Stimulated activated CD4-positive, alpha-beta T cell treated with anti-CD3 and anti-CD28 coated beads, Interleukin-4, amount 100 ng/mL, for 4 hours (primary cell): ENCODE data around the gene C16orf87.
A peak's percentile ranks its signal among the peaks of the same experiment; 100 is the strongest.

Experiments
- DNase-seq, 2 experiments: peaks; one replicate each; pipeline ENCODE4 v3.0.0-alpha.2; 2020

C16orf87 gene

DNA sequence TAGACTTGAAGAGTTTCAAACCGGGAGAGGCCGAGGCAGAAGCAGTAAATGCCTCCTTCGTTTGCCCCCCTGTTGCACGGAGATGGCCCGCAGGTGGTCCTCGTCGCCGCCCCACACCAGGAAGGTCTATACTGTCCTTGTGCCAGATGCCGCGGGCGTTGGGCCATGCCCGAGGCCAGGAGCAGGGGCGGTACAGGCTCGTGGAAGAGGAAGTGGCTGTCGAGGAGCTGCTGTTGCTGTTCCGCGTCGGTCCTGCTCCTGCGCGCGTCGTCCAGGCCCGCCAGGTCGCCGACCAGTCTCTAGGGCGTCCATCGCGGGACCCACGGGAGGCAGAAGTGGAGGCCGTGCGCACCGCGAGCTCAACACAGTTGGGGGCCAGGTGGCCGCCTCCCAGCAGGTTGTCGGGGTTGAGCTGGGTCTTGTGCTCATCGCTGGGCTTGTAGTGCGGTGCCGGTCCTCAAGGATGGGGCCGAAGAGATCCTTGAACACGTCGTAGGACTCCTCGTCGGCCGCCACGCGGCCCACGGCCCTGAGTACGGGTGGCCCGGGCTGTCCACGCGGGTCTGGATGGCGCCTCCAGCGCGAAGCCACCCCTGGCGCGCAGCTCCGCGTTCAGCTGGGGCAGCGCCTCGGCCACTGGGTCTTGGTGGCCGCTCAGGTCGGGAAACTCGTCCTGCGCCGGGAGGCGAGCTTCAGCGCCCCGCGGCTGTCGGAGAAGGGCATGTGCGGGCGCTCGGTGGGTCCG, 13.1 kb upstream of the C16orf87 start:
- DNase-seq = no peak

DNA sequence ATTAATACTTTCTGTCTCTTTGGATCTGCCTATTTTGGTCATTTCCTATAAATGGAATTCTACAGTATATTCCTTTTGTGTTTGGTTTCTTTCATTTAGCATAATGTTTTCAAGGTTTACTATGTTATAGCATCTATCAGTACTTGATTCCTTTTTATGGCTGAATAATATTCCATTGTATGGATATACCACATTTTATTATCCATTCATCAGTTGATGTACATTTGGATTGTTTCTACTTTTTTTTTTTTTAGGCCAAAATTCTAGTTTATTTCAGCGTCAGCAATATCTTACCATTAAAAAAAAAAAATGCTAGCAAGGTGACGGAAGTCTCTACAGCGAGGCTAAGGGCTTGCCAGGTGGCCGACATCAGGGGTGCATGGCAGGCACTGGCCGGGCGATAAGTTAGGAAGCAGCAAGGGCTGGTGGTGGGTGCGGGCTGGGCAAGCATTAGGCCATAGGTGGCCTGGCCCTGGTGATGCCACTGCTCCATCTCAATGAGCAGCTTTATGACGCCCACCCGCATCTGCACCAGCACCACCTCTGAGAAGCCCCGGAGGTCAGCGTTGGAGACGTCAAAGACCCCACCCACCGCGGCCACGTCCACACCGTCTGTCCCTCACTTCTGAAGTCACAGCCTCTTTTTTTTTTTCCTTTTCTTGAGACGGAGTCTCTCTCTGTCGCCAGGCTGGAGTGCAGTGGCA, 11.4 kb upstream of the C16orf87 start:
- DNase-seq = no peak

DNA sequence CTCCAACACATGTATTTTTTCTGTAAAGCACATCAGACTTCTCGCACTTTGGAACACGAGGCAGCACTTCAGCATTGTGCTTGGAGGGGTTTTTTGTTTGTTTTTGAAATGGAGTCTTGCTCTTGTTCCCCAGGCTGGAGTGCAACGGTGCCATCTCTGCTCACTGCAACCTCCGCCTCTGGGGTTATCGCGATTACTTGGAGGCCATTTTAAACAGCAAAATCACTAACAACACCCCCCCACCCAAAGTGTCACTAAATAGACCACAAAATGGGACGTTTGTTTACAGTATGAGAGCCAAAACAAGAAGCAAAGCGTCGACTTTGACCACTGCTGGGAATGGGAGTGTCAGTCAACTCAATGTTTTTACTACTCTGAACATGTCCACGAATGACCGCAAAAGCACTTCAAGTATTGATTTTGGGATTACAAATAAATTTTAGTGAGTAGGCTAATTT, 9.0 kb upstream of the C16orf87 start:
- DNase-seq = no peak

DNA sequence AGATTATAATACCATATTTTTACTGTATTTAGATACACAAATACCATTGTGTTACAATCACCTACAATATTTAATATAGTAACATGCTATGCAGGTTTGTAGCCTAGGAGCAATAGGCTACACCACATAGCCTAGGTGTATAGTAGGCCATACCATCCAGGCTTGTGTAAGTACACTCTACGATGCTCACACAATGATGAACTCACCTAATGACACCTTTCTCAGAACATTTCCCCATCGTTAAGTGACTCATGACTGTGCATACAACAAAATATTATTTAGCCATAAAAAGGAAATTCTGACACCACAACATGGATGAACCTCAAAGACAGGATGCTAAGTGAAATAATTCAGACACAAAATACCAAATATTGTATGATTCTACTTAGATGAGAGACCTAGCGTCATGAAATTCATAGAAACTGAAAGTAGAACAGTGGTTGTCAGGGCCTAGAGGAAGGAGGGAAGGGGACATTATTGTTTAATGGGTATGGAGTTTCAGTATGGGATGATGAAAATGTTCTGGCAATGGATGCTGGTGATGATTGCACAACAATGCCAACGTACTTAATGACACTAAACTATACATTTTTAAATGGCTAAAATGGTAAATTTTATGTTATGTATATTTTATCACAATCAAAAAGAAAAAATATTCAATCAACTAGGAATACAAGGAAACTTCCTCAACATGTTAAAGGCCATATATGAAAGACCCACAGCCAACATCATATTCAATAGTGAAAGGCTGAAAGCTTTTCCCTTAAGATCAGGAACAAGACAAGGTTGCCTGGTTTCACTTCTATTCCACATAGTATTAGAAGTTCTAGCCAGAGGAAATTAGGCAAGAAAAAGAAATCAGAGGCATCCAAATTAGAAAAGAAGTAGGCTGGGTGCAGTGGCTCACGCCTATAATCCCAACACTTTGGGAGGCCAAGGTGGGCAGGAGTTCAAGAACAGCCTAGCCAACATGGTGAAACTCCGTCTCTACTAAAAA, 5.9 kb upstream of the C16orf87 start:
- DNase-seq = no peak

DNA sequence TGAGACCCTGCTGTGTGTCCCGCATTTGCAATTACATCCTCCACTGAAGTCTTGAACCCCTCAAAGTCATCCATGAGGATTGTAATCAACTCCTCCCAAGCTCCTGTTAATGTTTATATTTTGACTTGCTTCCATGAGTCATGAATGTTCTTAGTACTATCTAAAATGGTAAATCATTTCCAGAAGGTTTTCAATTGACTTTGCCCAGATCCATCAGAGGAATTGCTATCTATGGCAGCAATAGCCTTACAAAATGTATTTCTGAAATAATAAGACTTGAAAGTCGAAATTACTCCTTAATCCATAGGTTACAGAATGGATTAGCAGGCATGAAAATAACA, 2.5 kb upstream of the C16orf87 start:
- no peak for DNase-seq

DNA sequence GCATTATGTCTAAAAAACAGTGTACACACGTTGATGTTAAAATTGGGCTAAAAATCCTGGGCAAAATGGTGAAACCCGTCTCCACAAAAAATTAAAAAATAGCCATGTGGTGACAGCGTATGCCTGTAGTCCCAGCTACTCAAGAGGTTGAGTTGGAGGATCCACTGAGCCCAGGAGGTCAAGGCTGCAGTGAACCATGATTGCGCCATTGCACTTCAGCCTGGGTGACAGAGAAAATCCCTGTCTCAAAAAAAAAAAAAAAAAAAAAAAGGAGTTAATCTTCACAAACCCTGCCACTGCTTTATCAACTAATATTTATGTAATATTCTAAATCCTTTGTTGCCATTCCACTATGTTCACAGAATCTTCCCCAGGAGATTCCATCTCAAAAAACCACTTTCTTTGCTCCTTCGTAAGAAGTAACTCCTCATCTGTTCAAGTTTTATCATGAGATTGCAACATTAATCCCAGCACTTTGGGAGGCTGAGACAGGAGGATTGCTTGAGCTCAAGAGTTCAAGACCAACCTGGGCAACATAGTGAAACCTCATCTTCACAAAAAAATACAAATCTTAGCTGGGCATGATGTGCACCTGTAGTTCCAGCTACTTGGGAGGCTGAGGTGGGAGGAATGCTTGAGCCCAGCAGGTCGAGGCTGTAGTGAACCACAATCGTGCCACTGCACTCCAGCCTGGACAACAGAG, 1.9 kb upstream of the C16orf87 start:
- no peak for DNase-seq

DNA sequence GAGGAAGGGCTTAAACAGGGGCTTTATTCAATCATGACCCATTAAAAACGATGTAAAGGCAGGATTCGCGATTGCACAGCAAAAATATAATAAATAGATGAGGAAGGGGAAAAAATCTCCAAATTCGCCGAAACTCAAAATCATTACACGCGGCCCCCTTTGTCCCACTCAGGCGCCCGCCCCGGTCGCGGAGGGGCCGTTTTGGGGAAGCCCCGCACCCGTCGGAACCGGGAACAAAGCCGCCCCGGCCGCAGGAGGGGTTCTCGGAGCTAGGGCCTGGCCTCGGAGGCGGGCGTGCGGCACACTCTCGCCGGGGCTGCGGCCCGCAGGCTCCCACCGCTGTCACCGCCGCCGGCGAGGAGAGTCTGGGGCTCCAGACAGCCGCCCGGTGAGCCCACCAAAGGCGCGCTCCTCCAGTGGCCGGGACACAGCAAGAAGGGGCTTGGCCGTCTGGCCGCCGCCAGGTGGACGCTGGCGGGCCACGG, 521 bp downstream of the C16orf87 start:
- peak; percentile 16 to 21 for DNase-seq

DNA sequence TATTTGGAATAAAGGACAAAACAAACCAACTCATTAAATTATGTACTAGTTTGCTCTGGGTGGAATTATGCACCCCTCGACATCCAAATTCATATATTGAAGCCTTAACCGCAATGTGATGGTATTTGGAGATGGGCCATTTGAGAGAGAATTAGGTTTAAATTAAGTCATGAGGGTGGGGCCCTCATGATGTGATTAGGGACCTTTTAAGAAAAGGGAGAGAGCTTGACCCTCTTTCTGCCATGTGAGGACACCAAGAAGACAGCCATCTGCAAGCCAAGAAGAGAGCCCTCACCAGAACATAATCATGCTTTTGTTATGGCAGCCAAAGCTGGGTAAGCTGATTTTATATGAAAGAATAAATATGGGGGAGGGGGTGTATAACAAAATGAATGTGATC, 2.0 kb downstream of the C16orf87 start:
- no peak for DNase-seq

DNA sequence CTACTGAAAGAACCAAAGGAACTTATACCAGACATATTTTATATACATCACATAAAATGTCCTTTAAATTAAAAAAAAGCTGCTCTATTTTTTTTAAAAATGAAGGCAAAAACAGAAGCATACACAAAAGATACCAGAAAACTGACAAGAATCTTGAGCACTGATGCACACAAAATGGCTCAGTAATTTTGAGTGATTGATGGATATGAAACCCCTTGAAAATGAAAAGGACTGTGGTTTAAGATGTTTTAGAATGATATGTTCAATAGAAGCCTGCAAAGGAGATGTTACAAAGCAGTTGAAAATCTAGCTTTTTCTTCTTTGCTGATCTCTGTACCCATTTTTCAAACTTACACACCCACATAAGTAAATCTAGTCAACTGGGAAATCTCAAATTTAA, 2.7 kb downstream of the C16orf87 start:
- no peak for DNase-seq

DNA sequence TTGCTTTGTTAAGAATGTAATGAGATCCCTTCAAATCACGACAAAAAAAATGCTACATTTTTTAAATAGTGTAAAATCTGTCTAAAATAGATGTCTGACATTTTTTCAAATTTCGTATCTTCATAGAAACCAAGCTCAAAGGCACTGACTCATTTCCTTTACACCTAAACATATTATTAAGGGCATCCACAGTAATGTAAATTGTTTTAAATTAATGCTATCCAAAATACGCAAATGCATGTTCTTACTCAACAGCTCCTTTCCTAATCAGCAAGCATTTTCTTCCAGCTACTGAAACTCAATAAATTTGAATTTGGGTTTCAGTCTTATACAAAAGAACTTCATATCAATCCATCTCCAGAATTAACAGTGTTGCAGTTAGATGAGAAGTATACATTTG, 4.3 kb downstream of the C16orf87 start:
- DNase-seq = no peak

DNA sequence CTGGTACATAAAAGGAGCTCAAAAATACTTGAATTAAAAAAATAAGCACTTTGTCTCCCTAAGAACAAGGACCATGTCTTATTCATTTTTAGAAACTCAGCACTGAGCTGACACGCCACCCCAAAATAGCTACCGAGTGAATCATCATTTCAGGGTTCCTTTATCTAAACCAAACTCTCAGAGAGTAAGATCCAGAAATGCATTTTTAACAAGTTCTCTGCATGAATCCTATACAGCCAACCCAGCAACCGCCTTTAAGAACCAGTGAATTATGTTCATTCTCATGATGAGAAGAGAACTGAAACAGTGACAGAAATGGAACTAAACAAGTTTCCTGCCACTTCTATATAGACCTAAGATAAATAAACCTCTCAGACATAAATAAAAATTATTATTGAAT, 8.7 kb downstream of the C16orf87 start:
- DNase-seq = no peak

DNA sequence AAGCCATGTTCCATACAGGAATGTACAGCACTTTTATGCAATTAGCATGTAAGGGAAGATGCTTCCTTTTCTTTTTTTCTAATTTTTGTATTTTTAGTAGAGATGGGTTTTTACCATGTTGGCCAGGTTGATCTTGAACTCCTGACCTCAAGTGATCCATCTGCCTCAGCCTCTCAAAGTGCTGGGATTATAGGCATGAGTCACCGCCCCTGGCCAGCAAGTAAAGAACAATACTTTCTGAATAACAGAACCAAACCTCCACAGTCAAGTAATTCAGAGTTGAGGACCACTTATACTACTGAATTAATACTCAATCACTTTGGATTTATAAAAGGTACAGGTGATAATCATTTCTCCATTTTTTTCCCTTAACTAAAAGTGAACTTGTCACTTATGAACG, 13.0 kb downstream of the C16orf87 start:
- no peak for DNase-seq

DNA sequence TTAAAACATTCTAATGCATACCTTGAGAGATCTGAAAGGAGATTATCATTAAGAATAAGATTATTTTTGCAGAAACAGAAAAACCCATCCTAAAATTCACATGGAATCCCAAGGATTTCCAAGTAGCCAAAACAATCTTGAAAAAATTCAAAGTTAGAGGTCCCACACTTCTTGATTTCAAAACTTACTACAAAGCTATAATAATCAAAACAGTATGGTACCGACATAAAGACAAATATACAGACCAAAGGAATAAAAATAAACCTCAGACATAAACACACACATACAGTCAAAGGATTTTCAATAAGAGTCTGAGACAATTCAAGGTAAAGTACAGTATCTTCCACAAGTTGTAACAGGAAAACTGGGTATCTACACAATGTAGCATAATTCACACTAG, 16.2 kb downstream of the C16orf87 start:
- no peak for DNase-seq

DNA sequence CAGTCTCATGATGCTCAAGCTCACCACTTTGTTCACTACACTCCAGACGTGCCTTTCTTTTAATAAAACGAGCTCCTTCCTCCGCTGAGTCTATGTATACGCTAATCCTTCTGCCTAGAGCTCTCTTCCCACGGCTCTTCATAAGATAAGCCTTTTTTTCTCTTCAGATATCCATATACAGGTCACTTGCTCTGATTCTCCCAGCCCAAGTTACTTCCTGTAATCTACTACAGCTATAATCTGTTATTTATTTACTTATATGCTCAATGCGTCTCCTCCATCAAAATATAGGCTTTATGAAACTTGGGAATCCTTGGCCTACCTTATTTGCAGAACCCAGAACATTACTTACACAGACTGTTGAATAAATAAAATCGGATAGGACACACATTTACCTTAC, 17.4 kb downstream of the C16orf87 start:
- no peak for DNase-seq

DNA sequence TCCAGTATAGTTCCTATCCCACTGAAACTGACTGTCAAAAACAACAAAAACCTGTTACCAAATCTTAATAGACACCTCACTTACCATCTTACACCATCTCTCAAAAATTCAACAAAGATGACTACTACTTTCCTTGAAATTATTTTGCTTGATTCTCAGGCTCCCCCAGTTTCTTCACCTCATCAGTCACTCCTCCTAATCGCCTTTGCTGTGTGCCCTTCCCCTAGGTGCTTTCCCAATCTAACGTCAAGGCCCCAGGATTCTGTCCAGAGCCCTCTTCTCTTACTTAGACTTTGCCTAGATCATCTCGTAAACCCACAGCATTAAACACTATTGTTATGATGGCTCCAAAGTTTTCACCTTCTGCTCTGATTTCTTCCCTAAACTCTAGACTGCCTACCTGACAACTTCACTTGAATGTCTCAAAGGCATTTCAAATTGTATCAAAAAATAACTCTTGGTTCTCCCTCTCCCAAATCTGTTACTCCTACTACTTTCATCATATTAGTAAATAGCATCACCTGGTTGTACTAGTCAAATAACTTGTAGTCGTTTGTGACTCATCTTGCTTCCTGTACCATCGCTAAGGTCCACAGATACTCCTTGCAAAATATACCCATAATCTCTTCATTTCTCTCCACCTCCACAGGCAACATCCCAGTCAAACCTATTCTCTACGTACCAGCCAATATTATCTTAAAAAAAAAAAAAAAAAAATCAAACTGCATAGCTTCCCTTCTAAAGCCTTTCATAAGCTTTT, 18.0 kb downstream of the C16orf87 start:
- DNase-seq = no peak

DNA sequence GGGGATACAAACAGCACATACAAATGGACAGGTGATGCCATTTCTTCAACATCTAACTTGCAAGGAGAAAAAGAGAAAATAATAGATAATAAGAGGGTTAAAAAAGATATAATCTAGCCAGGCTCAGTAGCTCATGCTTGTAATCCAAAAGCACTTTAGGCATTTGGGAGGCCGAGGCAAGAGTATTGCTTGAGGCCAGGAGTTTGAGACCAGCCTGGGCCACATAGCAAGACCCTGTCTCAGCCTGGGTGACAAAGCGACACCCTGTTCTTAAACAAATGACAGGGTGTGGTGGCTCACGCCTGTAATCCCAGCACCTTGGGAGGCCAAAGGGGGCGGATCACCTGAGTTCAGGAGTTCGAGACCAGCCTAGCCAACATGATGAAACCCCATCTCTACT, 19.3 kb downstream of the C16orf87 start:
- DNase-seq = no peak

DNA sequence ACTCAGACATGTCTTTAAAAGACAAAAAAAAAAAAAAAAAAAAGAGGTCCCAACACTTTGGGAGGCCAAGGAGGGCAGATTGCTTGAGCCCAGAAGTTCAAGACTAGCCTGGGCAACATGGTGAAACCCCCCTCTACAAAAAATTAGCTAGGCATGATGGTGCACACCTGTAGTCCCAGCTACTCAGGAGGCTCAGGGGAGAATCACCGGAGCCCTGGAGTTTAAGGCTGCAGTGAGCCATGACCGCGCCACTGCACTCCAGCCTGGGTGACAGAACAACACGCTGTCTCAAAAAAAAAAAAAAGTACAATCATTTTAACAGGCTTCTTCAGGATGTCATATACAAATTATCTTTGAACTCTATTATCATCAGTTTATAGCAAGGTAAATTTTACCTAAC, 22.0 kb downstream of the C16orf87 start:
- DNase-seq = no peak

DNA sequence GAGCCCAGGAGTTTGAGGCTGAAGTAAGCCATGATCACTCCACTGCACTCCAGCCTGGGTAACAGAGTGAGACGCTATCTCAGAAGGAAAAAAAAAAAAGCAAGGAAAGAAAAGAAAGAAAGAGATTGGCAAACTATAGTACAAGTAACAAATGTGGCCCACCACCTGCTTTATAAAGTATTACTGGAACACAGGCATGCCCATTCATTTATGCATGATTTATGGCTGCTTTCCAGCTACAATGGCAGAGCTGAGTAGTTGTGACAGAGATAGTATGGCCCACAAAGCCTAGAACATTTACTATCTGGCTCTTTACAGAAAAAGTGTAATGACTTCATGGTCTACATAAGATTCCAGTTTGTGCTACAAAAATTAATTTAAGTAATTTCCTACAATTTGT, 23.6 kb downstream of the C16orf87 start:
- DNase-seq = no peak

DNA sequence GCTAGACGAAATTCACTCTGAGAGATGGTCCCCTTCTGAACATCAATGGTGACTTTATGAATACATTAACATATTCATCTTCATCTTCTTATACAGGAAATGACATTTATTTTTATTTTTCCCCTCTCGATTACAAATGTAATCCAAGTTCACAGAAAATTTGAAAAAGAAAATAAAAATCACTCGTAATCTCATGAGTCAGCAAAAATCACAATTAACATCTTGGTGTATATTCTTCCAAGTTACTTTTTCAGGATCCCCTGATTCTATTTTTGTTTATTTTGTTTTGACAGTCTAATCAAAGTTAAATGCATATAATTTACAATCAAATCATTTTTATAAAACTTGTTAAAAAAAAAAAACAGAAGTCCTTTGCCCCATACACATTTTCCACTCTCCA, 27.6 kb downstream of the C16orf87 start:
- no peak for DNase-seq

DNA sequence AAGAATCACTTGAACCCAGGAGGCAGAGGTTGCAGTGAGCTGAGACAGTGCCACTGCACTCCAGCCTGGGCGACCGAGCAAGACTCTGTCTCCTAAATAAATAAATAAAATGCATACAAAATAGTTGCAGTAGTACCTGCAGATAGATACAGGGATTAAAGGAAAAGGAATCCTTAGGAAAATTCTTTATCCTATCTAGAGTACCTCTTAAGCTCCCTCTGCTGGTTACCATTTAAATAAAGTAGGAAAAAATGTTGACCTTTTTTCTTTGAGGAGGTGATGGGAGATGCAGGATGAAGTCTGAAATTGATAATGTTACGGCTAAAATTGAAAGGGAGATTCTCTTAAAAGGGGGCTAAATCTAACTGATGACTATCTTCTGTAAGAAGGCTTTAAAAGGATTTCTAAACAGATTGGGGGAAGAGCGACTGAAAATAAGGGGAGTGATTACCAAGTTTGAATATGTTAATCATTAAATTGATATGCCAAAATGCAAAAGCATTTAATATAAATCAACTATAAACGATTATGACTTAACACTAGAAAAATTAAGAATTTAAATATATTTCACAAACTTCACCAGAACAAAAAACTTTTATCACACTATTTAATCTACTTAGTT, 29.4 kb downstream of the C16orf87 start:
- no peak for DNase-seq

DNA sequence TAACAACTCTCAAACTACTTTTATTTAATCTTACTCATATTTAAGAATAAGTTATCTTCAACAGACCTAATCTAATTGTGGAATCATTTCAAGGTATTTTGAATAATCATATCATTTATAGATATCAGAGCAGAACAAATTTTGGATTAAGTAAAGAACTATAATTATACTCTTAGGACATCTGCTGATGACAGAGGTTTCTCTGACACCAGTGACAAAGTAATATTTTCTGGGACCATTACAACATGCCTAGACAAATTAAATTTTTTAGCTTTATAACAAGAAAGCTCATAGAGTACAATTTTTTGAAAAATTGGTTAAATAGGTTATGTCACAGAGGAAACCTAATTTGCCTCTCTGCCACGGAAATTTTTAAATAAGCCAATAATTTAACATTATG, 30.5 kb downstream of the C16orf87 start:
- DNase-seq = no peak
